ENCODE measurements around the gene ERO1A. TPM values are rescaled to one million over a fixed set of nuclear protein-coding genes. Genes with fewer than 3 reads are reported as not detected.

The ERO1A gene
- total and polyA plus RNA-seq, 4 donors: 16.5 to 42.3 (median 20.0) TPM

DNA sequence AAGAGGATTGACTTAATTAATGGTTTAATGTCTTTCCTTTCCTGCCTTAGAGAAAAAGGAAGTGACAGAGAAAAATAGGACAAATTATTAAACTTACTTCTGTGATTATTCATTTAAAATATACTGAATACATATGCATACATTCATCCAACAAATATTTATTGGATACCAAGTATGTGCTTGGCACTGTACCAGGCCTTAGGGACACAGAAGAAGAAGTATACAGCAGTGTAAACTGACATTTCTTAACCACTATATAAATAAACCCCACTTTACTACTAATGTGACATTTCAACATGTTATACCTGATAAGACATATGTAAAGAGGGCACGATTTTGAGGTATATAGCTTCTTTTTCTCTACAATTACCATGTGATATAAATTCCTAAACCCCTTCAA lies 53.6 kb downstream of the ERO1A start:
- no peak for DNase-seq (ENCODE audit: low spot score)
- no peak overlapping the region for H3K9ac ChIP-seq (ENCODE audit: low read depth in 1 of 2, low read length in 2 of 2)
- H3K9me3 ChIP-seq (ENCODE audit: control insufficient read depth in 4 of 4, low read length in 3 of 4): no peaks in the 10 kb centered on the region
- no peak overlapping the region for H3K27ac ChIP-seq (ENCODE audit: low read depth in 1 of 2, low read length in 2 of 2)
- H3K36me3 ChIP-seq (ENCODE audit: control insufficient read depth in 4 of 4, insufficient read depth in 3 of 4, low read depth in 1 of 4, low read length in 3 of 4): peaks cover 0 to 29% (median 18%) of the 10 kb centered on the region in 4 donors
- WGBS: 100% methylated on average over 1 of the region's 1 CpG
- no peaks in the 10 kb centered on the region for H3K4me1 ChIP-seq (ENCODE audit: control insufficient read depth in 4 of 4, insufficient read depth in 4 of 4, low read length in 3 of 4)
- no peak overlapping the region for H3K4me3 ChIP-seq (ENCODE audit: low read depth in 1 of 3, low read length in 3 of 3)
- H3K27me3 ChIP-seq (ENCODE audit: control insufficient read depth in 4 of 4, insufficient read depth in 4 of 4, low read length in 3 of 4): no peaks in the 10 kb centered on the region
- TF ChIP-seq EGR1 (IDR thresholded peaks at IDR 0.05; ENCODE audit: low read depth in 2 of 2) (no peak), HNF4G (IDR thresholded peaks at IDR 0.05) (no peak), GABPA (IDR thresholded peaks at IDR 0.05 in 1 of 2, conservative IDR thresholded peaks at IDR 0.05 in 1 of 2) (no peak), JUND (IDR thresholded peaks at IDR 0.05) (no peak), YY1 (IDR thresholded peaks at IDR 0.05) (no peak), FOXA2 (IDR thresholded peaks at IDR 0.05) (no peak), HNF4A (conservative IDR thresholded peaks at IDR 0.05) (no peak), RXRA (IDR thresholded peaks at IDR 0.05) (no peak), FOXA1 (IDR thresholded peaks at IDR 0.05) (no peak), SP1 (IDR thresholded peaks at IDR 0.05) (no peak), RAD21 (IDR thresholded peaks at IDR 0.05) (no peak), NR2F2 (IDR thresholded peaks at IDR 0.05) (no peak), TAF1 (conservative IDR thresholded peaks at IDR 0.05) (no peak)
- TF ChIP-seq, protein P1, sequence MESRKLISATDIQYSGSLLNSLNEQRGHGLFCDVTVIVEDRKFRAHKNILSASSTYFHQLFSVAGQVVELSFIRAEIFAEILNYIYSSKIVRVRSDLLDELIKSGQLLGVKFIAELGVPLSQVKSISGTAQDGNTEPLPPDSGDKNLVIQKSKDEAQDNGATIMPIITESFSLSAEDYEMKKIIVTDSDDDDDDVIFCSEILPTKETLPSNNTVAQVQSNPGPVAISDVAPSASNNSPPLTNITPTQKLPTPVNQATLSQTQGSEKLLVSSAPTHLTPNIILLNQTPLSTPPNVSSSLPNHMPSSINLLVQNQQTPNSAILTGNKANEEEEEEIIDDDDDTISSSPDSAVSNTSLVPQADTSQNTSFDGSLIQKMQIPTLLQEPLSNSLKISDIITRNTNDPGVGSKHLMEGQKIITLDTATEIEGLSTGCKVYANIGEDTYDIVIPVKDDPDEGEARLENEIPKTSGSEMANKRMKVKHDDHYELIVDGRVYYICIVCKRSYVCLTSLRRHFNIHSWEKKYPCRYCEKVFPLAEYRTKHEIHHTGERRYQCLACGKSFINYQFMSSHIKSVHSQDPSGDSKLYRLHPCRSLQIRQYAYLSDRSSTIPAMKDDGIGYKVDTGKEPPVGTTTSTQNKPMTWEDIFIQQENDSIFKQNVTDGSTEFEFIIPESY (IDR thresholded peaks at IDR 0.05): no peak
- TF ChIP-seq, protein P2, sequence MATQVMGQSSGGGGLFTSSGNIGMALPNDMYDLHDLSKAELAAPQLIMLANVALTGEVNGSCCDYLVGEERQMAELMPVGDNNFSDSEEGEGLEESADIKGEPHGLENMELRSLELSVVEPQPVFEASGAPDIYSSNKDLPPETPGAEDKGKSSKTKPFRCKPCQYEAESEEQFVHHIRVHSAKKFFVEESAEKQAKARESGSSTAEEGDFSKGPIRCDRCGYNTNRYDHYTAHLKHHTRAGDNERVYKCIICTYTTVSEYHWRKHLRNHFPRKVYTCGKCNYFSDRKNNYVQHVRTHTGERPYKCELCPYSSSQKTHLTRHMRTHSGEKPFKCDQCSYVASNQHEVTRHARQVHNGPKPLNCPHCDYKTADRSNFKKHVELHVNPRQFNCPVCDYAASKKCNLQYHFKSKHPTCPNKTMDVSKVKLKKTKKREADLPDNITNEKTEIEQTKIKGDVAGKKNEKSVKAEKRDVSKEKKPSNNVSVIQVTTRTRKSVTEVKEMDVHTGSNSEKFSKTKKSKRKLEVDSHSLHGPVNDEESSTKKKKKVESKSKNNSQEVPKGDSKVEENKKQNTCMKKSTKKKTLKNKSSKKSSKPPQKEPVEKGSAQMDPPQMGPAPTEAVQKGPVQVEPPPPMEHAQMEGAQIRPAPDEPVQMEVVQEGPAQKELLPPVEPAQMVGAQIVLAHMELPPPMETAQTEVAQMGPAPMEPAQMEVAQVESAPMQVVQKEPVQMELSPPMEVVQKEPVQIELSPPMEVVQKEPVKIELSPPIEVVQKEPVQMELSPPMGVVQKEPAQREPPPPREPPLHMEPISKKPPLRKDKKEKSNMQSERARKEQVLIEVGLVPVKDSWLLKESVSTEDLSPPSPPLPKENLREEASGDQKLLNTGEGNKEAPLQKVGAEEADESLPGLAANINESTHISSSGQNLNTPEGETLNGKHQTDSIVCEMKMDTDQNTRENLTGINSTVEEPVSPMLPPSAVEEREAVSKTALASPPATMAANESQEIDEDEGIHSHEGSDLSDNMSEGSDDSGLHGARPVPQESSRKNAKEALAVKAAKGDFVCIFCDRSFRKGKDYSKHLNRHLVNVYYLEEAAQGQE (IDR thresholded peaks at IDR 0.05): no peak
- TF ChIP-seq, protein P3, sequence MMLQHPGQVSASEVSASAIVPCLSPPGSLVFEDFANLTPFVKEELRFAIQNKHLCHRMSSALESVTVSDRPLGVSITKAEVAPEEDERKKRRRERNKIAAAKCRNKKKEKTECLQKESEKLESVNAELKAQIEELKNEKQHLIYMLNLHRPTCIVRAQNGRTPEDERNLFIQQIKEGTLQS (IDR thresholded peaks at IDR 0.05): no peak
- TF ChIP-seq, protein P4, sequence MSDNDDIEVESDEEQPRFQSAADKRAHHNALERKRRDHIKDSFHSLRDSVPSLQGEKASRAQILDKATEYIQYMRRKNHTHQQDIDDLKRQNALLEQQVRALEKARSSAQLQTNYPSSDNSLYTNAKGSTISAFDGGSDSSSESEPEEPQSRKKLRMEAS (IDR thresholded peaks at IDR 0.05): no peak
- TF ChIP-seq, protein P5, sequence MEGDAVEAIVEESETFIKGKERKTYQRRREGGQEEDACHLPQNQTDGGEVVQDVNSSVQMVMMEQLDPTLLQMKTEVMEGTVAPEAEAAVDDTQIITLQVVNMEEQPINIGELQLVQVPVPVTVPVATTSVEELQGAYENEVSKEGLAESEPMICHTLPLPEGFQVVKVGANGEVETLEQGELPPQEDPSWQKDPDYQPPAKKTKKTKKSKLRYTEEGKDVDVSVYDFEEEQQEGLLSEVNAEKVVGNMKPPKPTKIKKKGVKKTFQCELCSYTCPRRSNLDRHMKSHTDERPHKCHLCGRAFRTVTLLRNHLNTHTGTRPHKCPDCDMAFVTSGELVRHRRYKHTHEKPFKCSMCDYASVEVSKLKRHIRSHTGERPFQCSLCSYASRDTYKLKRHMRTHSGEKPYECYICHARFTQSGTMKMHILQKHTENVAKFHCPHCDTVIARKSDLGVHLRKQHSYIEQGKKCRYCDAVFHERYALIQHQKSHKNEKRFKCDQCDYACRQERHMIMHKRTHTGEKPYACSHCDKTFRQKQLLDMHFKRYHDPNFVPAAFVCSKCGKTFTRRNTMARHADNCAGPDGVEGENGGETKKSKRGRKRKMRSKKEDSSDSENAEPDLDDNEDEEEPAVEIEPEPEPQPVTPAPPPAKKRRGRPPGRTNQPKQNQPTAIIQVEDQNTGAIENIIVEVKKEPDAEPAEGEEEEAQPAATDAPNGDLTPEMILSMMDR (IDR thresholded peaks at IDR 0.05; ENCODE audit: low read depth, low read length, missing input control): no peak

Data from liver (tissue), 9 donors.